GM19025 (cell line): ENCODE data around the gene TRIOBP.
"Not testable (repeated sequence)": the region's sequence is repeated elsewhere in the genome, so short reads cannot be mapped to it uniquely, and the experiment has no call there.

ENCODE experiments used
- ATAC-seq: cut with Tn5 transposase; IDR thresholded peaks from one replicate; pipeline ENCODE4 v1.9.1; 2021; ENCODE audit warnings: mild to moderate bottlenecking, low read depth, moderate library complexity; ENCODE audit not compliant: unreplicated experiment

TRIOBP gene, protein sequence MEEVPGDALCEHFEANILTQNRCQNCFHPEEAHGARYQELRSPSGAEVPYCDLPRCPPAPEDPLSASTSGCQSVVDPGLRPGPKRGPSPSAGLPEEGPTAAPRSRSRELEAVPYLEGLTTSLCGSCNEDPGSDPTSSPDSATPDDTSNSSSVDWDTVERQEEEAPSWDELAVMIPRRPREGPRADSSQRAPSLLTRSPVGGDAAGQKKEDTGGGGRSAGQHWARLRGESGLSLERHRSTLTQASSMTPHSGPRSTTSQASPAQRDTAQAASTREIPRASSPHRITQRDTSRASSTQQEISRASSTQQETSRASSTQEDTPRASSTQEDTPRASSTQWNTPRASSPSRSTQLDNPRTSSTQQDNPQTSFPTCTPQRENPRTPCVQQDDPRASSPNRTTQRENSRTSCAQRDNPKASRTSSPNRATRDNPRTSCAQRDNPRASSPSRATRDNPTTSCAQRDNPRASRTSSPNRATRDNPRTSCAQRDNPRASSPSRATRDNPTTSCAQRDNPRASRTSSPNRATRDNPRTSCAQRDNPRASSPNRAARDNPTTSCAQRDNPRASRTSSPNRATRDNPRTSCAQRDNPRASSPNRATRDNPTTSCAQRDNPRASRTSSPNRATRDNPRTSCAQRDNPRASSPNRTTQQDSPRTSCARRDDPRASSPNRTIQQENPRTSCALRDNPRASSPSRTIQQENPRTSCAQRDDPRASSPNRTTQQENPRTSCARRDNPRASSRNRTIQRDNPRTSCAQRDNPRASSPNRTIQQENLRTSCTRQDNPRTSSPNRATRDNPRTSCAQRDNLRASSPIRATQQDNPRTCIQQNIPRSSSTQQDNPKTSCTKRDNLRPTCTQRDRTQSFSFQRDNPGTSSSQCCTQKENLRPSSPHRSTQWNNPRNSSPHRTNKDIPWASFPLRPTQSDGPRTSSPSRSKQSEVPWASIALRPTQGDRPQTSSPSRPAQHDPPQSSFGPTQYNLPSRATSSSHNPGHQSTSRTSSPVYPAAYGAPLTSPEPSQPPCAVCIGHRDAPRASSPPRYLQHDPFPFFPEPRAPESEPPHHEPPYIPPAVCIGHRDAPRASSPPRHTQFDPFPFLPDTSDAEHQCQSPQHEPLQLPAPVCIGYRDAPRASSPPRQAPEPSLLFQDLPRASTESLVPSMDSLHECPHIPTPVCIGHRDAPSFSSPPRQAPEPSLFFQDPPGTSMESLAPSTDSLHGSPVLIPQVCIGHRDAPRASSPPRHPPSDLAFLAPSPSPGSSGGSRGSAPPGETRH (N-terminal part only)

DNA sequence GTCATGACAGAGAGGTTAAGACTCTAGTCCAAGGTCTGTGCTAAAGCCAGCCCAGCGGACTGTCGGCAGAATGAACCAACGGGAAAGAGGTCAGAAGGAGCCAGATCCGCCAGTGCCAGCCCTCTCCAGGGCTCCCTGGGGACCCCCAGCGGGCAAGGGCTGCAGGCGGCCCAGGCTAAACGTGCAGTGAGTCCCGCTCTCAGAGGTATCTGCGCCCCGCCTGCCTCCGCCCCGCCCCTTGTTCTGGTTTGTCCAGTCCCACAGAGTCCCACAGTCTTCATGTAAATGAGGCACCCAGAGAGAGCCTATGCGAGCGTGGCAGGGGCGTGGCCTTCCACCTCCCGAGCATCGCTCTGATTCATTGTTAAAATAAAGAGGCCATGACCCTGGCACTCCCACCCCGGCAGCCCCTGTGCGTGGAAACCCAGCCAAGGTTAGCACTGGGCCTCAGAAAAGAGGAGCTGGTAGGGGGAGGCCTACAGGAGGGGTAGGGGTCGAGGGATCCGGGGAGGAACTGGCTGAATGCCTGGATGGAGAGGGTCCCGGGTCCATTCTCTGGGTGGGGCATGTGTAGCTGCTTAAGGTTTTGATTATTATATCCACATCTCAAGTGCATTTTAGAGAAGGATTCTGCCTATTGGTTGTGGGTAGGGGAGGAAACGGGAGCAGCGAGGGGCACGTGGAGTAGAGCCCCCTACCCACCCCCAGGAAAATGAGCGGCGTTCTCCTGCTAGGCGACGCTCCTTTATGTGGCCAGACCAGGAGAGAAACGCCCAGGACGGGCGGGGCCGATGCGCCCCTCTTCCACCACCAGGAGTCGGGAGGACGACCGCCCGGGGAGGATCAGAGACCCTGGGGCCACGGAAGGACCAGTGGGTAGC, at the start of gene TRIOBP:
TSS of gene TRIOBP (plus strand) at position 392 of the 881 bp plus-strand sequence. CDS start 4,318 bp downstream, outside the sequence.
- ATAC-seq, result peak; percentile 61

DNA sequence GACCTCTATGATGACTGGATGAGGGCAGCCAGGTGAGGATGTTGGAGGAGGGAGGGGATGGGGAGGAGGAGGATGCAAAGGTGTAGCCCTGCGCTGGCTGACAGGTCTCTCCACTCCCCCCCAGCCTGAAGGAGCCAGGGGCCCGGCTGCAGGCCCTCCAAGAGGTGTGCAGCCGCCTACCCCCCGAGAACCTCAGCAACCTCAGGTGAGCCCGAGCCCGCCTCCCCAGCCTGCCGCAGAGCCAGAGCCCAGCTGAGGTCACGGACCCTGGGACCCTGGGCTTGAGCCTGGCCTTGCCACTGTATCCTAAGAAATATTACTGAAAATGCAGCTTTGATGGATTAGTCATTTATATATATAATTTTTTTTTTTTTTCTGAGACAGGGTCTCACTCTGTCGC, 49.5 kb upstream of the TRIOBP start:
- no peak for ATAC-seq

DNA sequence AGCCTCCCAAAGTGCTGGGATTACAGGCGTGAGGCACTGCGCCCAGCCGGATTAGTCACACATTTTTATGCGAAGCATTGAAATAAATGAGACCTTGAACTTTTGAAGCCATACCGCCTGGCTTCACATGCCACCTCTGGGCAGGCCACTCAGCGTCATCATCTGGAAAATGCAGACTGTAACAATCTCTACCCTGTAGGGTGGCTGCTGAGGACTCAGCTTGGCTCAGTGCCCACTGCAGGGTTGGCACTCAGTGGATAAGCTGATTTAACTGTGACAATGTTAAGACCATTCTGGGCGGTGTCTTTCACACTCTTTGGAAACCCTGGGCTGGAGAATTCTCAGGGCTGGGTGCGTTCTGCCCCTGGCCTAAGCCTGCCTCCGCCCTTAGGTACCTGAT, 48.9 kb upstream of the TRIOBP start:
- ATAC-seq, result no peak

DNA sequence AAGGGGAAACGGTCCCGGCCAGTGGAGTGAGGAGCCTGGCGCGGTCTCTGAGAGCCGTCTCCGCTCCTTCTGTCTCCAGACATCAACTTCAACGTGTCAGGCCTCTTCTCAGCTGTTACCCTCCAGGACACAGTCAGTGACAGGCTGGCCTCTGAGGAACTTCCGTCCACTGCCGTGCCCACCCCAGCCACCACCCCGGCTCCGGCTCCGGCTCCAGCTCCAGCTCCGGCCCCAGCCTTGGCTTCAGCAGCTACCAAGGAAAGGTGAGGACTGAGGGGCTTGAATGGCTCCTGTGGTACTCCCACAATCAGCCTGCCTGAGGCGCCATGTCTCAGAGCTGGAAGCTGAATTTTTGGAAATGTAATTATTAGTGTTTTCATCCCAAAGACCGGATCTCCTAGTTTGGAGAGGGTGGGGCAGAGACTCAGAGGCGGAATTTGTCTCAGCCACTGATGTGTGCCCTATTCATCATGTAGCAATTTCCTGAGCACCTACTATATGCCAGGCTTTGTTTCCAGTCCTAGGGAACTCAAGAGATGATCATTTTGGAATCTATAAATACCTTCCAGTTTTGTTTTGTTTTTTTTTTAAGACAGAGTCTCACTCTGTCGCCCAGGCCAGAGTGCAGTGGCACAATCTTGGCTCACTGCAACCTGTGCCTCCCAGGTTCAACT, 46.2 kb upstream of the TRIOBP start:
- no peak for ATAC-seq

DNA sequence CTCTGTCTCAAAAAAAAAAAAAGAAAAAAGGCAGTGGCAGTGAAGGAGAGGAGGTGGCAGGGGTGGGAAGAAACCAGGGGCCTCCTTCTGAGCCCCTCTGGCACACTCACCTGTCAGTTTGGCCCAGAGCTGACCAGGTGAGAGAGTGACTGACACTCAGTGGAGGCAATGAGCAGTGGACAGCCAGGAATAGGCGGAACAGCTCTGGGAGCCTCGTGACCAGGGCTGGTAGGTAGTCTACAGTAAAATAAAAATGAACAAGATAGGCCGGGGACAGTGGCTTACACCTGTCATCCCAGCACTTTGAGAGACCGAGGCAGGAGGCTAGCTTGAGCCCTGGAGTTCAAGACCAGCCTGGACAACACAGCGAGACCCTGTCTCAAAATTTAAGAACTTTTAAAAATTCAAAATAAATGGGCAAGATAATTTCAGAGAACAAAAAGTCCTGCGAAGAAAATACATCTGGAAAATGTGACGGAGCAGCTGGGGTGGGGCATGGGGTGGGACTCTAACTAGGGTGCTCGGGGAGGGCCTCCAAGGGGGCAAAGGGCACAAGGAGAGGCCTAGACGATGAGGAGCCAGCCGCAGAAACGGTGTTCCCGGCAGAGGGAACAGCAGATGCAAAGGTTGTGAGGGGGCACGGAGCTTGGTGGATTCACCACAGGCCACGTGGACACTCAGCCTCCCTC, 42.1 kb upstream of the TRIOBP start:
- no peak for ATAC-seq

DNA sequence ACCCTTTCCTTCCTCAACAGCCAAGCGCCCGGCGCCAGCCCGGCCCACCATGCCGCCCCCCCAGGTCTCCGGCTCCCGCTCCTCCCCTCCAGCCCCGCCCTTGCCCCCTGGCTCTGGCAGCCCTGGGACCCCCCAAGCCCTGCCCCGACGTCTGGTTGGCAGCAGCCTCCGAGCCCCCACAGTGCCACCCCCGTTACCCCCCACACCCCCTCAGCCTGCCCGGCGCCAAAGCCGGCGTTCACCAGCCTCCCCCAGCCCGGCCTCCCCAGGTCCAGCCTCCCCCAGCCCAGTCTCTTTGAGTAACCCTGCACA, 41.6 kb upstream of the TRIOBP start:
- ATAC-seq, result no peak

DNA sequence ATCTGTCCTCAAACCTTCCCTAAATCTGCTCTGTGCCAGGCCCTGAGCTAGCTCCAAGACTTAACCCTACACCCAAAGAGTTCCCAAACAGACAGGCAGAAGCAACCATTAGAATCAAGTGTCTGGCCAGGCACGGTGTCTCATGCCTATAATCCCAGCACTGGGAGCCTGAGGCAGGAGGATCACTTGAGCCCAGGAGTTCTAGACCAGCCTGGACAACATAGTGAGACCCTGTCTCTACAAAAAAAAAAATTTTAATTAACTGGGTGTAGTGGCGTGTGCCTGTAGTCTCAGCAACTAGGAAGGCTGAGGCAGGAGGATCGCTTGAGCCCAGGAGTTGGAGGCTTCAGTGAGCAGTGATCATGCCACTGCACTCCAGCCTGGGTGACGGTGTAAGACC, 40.3 kb upstream of the TRIOBP start:
- ATAC-seq, result not testable (repeated sequence)

DNA sequence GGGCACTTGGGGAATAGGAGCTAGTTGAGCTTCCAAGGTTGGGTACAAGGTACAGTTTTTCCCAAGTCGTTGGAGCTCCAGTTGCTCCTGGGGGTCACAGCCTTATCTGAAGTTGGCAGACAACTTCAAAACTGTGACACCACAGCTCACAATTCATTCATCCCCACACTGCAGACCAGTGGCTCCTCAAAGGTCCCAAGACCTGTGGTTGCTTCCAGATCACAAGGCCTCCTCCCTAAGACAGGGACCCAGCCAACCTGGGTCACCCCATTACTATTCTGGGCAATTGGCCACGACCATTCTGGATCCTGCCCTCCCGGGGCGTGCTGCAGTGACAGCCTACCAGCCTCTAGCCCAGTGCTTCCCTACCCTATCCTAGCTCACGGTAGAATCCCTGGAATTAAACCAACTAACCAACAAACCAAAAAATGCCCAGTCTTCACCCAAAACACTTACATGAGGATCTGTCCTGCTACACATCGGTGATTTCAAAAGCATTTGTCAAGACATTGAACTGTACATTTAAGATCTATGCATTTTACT, 39.2 kb upstream of the TRIOBP start:
- ATAC-seq, result no peak

DNA sequence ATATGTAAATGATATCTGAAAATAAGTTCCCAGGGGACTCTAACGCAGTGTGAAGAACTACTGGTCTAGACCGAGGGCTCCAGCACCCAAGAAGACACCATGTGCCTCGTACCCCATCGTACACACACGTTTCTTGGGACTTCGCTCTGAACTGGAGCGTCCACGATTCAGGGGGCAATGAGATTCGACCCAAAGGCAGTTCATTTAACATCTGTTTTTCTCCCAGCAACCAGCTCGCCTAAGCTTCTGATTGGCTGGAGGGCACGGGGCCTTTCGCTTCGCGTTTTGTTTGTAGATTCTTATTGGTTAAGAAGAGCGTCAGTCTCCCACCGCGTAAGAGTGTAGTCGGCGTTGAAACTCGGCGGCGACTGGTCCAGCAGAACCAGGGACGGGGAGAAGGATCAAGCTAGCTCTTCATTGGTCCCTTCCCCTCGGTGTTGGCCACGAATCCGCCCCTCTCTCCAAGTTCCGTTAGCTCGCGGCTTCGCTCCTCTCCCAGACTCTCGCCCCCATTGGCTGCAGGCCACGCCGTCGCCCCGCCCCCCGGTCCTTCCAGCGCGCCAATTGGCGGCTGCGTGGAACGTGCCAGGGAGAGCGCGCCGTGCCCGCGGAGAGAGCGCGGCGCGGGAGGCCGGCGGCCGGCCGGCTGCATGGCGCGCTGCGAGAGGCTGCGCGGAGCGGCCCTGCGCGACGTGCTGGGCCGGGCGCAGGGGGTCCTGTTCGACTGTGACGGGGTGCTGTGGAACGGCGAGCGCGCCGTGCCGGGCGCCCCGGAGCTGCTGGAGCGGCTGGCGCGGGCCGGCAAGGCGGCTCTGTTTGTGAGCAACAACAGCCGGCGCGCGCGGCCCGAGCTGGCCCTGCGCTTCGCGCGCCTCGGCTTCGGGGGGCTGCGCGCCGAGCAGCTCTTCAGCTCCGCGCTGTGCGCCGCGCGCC, 38.4 kb upstream of the TRIOBP start, which contains the start of gene PDXP:
TSS of gene PDXP (plus strand) at position 591 of the 933 bp plus-strand sequence. CDS start at position 651, 60 bp downstream.
- ATAC-seq, result peak; percentile 89

DNA sequence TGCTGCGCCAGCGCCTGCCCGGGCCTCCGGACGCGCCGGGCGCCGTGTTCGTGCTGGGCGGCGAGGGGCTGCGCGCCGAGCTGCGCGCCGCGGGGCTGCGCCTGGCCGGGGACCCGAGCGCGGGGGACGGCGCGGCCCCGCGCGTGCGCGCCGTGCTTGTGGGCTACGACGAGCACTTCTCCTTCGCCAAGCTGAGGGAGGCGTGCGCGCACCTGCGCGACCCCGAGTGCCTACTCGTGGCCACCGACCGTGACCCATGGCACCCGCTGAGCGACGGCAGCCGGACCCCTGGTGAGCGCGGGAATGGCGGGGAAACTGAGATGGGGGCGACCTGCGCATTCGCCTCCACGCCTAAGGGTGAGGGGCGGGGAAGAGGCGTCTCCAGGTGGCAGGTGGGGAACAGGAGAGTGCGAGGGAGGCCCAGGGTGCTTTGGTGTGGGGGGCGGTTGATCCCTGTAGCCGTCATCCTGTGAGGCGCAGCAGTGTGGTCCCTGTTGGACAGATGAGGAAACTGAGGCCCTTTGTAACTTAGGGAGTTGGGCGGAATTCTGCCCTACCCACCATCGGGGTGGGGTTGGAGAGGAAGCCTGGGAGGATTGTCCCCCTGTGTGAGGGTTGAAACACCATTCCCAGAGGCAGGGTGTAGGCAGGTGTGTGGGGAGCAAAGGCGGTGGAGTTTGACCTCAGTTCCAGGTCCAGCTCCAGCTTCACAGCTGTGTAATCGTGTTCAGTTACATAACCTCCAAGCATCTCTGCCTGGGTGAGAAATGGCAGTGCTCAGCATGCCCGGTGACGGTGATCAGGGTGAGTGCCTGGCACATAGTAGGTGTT, 37.6 kb upstream of the TRIOBP start:
- peak; percentile 11 for ATAC-seq

DNA sequence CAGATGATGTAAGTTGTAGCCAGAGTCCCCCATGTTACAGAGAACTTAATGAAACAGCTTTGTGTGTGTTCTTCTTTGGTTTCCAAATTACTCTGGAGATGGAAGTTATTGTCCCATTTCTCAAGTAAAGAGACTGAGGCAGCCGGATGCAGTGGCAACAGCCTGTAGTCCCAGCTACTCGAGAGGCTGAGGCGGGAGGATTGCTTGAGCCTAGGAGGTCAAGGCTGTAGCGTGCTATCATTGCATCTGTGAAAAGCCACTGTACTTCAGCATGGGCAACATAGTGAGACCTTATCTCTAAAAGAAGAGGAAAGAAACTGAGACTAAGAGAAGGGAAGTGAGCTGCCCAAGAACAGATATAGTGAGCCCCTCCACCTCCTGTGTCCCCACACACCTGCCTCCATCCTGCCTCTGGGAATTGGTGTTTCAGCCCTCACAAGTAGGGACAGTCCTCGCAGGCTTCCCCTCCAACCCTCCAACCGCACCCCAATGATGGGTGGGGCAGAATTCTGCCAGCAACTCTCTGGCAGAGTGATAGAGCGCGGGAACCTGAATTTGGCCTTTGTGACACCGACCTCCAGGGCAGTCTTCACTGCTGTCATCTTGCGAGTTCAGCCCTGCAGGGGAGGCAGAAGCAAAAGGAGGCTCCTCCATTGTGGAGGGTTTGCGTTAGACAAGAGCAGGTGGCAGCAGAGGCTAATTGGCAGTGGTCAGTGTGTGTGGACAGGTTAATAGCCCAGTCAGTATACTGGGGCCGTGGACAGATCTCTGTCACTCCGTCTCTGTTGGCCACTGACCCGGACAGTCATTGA, 36.7 kb upstream of the TRIOBP start:
- ATAC-seq, result no peak

DNA sequence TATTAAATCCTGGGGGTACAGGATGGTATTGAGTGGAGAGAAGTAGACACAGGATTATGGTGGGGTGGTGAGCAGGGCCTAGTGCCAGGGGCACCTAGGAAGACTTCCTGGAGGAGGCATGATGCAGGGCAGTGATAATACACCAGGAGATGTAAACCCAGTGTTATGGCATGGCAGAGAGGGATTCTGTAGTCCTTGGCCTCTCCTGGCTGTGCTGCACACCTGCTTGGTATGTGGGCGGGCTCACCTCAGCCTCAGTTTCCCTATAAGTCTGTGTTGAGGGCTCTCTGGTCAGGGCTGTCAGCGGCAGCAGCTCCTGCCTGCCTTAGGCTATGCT, 36.2 kb upstream of the TRIOBP start:
- no peak for ATAC-seq

DNA sequence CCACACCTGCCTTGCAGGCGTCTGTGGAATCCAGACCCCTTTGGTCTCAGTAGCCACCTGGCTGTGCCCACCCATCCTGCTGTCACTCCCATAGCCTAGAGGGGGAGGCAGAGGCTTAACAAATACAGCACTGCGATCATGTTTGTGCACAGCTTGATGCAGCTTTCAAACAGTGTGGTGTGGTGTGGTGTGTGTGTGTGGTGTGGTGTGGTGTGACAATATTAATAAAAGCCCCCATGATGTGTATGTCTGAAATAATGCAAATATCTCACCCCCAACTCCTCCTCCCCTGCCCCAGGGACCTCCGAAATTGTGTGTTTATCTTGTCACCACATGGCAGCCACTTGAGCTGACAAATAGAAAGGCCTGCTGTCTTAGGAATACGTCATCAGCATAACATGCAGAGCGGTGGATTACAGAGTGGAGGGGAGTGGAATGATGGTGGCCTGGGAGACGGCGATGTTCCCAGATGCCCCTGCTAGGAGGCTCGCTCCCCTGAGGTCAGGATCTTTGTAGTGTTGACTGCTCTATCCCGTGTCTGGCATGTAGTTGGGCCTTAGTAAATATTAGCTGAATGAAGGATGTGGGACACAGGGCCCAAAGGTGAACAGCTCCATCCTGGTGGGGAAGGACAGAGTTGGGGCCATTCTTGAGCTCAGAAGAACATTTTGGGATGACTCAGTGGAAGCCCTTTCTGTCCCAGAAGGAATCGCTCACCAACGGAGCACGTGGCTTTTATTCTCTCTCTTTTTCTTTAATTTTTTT, 35.5 kb upstream of the TRIOBP start:
- ATAC-seq, result no peak

DNA sequence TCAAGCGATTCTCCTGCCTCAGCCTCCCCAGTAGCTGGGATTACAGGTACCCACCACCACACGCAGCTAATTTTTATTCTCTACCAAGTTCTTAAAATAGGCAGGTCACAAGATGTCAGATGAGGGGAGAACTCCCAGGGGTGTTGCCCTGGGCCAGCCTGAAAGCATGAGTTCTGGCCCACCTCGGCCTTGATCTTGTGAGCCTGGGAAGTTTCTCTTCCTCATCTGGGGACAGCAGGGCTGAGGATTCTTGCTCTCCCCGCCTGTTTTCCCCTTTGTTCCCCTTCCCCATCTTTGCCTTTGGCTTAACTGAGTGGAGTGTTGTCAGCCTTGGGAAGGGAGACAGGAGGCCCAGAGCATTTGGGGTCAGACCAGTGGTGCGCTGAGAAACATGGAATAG, 34.8 kb upstream of the TRIOBP start:
- ATAC-seq, result no peak

DNA sequence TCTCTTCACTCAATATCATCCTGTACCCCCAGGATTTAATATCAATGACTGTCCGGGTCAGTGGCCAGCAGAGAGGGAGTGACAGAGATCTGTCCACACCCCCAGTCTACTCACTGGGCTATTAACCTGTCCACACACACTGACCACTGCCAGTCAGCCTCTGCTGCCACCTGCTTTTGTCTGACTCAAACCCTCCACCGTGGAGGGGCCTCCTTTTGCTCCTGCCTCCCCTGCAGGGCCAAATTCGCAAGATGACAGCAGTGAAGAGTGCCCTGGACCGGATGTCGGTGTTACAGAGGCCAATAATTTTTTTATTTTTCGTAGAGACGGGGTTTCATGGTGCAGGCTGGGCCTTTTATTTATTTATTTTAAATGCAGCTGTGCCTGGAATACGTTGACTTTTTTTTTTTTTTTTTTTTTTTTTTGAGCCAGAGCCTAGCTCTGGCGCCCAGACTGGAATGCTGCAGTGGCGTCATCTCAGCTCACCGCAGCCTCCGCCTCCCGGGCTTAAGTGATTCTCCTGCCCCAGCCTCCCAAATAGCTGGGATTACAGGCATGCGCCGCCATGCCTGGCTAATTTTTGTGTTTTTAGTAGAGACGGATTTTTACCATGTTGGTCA, 33.2 kb upstream of the TRIOBP start:
- ATAC-seq, result no peak
